ENCODE measurements around the gene POLR1B.
"Not testable (repeated sequence)": the region's sequence is repeated elsewhere in the genome, so short reads cannot be mapped to it uniquely, and the experiment has no call there.

POLR1B gene

GRCh38 chr2:112530728-112531127 lies 11.5 kb upstream of the POLR1B start:
- TF ChIP-seq ZFX (IDR thresholded peaks at IDR 0.05; ENCODE audit: borderline replicate concordance) (no peak), CTCF (IDR thresholded peaks at IDR 0.05) (no peak)
- H3K27ac ChIP-seq = no peak overlapping the region

GRCh38 chr2:112534826-112535225 lies 7.4 kb upstream of the POLR1B start:
- no peak overlapping the region for H3K27ac ChIP-seq
- no peak for TF ChIP-seq CTCF (IDR thresholded peaks at IDR 0.05)
- no peak for TF ChIP-seq ZFX (IDR thresholded peaks at IDR 0.05; ENCODE audit: borderline replicate concordance)

GRCh38 chr2:112536665-112537064 lies 5.6 kb upstream of the POLR1B start:
- H3K27ac ChIP-seq = not testable (repeated sequence)

DNA sequence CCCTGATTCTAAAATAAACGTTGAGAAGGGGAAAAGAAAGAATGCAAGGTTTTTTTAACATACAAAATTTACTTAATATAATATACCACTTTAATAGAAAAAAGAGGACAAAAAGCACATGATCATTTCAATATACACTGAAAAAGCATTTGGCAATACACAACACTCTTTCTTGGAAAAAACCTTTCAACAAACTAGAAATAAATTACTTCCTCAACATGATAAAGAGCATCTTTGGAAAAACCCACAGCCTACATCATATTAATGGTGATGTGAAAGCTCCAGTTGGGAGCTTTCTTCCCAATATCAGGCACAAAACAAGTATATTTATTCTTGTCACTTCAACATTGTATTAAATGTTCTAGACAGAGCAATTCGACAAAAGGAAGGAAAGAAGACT lies 3.0 kb upstream of the POLR1B start:
- no peak for TF ChIP-seq CTCF (IDR thresholded peaks at IDR 0.05)
- TF ChIP-seq ZFX (IDR thresholded peaks at IDR 0.05; ENCODE audit: borderline replicate concordance) = no peak
- no peak overlapping the region for H3K27ac ChIP-seq

- peak overlapping the region; percentile 79; the same call in 1 of the 2 replicates for H3K27ac ChIP-seq
- TF ChIP-seq CTCF (IDR thresholded peaks at IDR 0.05) = no peak
Observed at GRCh38 chr2:112540906-112541305, 1.4 kb upstream of the POLR1B start.

- TF ChIP-seq CTCF (IDR thresholded peaks at IDR 0.05) (no peak), ZFX (IDR thresholded peaks at IDR 0.05; ENCODE audit: borderline replicate concordance) (no peak)
- peak overlapping the region; percentile 79 for H3K27ac ChIP-seq
Observed at GRCh38 chr2:112541315-112542122, 746 bp upstream of the POLR1B start.

GRCh38 chr2:112542984-112543661 lies 858 bp downstream of the POLR1B start:
- TF ChIP-seq CTCF (IDR thresholded peaks at IDR 0.05) = peak; percentile 22; the same call in 1 of the 2 replicates
- TF ChIP-seq ZFX (IDR thresholded peaks at IDR 0.05; ENCODE audit: borderline replicate concordance) = no peak
- H3K27ac ChIP-seq = peak overlapping the region; percentile 79
